ENCODE results near the gene WRNIP1. TPM values are rescaled to one million over a fixed set of nuclear protein-coding genes. Genes with fewer than 3 reads are reported as not detected.

Gene WRNIP1
- total RNA-seq, 1 experiment from 2014 or later, result 51.7 TPM

- intact Hi-C loops (cut with micrococcal nuclease; ENCODE audit: unreplicated experiment), result no loop called here
- CTCF ChIA-PET, result no interaction called here
- no peak overlapping the region for H3K27ac Mint-ChIP-seq (ENCODE audit: unreplicated experiment)
Observed at GRCh38 chr6:2806644-2807043, 41.5 kb downstream of the WRNIP1 start.

GRCh38 chr6:2807342-2808090 is 42.3 kb downstream of the WRNIP1 start:
- intact Hi-C loops (cut with micrococcal nuclease; ENCODE audit: unreplicated experiment), result no loop called here
- H3K27ac Mint-ChIP-seq (ENCODE audit: unreplicated experiment), result no peak overlapping the region
- H3K27me3 Mint-ChIP-seq (ENCODE audit: insufficient read depth, unreplicated experiment), result no peaks in the 10 kb centered on the region
- ChIA-PET CTCF (no interaction called here), POLR2A (no interaction called here)
- no TSS peak for BruUV-seq (replicated peaks)
- no peaks in the 10 kb centered on the region for H3K9me3 Mint-ChIP-seq (ENCODE audit: unreplicated experiment)
- DNase-seq, result no peak
- TF ChIP-seq, protein P1, sequence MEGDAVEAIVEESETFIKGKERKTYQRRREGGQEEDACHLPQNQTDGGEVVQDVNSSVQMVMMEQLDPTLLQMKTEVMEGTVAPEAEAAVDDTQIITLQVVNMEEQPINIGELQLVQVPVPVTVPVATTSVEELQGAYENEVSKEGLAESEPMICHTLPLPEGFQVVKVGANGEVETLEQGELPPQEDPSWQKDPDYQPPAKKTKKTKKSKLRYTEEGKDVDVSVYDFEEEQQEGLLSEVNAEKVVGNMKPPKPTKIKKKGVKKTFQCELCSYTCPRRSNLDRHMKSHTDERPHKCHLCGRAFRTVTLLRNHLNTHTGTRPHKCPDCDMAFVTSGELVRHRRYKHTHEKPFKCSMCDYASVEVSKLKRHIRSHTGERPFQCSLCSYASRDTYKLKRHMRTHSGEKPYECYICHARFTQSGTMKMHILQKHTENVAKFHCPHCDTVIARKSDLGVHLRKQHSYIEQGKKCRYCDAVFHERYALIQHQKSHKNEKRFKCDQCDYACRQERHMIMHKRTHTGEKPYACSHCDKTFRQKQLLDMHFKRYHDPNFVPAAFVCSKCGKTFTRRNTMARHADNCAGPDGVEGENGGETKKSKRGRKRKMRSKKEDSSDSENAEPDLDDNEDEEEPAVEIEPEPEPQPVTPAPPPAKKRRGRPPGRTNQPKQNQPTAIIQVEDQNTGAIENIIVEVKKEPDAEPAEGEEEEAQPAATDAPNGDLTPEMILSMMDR (IDR thresholded peaks at IDR 0.05; ENCODE audit: insufficient read depth in 1 of 2, low read depth in 1 of 2, low read length in 1 of 2, severe bottlenecking in 1 of 2, unreplicated experiment in 1 of 2), result no peak
- peaks cover 5% of the 10 kb centered on the region; the same call in 1 of the 2 replicates for H3K4me1 ChIP-seq
- H3K36me3 Mint-ChIP-seq (ENCODE audit: insufficient read depth, unreplicated experiment), result no peaks in the 10 kb centered on the region
- no peak overlapping the region for H3K4me3 ChIP-seq (ENCODE audit: low read depth, low read length)
- H3K4me3 Mint-ChIP-seq (ENCODE audit: unreplicated experiment), result no peak overlapping the region
- no peaks in the 10 kb centered on the region for H3K9me3 ChIP-seq
- H3K36me3 ChIP-seq (ENCODE audit: control insufficient read depth, insufficient read depth, low read length), result no peaks in the 10 kb centered on the region
- peaks cover 7% of the 10 kb centered on the region for H3K4me1 Mint-ChIP-seq (ENCODE audit: low read depth, unreplicated experiment)
- H3K27me3 ChIP-seq (replicated peaks; ENCODE audit: control insufficient read depth, insufficient read depth, low read length), result no peaks in the 10 kb centered on the region

More at GRCh38 chr6:2806644-2807043, 41.5 kb downstream of the WRNIP1 start:
- TF ChIP-seq, protein P1 (IDR thresholded peaks at IDR 0.05; ENCODE audit: insufficient read depth in 1 of 2, low read depth in 1 of 2, low read length in 1 of 2, severe bottlenecking in 1 of 2, unreplicated experiment in 1 of 2), result no peak
- Mint-ChIP-seq H3K36me3 (ENCODE audit: insufficient read depth, unreplicated experiment) (no peaks in the 10 kb centered on the region), H3K9me3 (ENCODE audit: unreplicated experiment) (no peaks in the 10 kb centered on the region), H3K27me3 (ENCODE audit: insufficient read depth, unreplicated experiment) (no peaks in the 10 kb centered on the region), H3K4me1 (ENCODE audit: low read depth, unreplicated experiment) (peaks cover 7% of the 10 kb centered on the region), H3K4me3 (ENCODE audit: unreplicated experiment) (no peak overlapping the region)
- POLR2A ChIA-PET, result no interaction called here
- Histone ChIP-seq H3K36me3 (ENCODE audit: control insufficient read depth, insufficient read depth, low read length) (no peaks in the 10 kb centered on the region), H3K27me3 (replicated peaks; ENCODE audit: control insufficient read depth, insufficient read depth, low read length) (no peaks in the 10 kb centered on the region), H3K9me3 (no peaks in the 10 kb centered on the region), H3K4me1 (peaks cover 5% of the 10 kb centered on the region; the same call in 1 of the 2 replicates), H3K4me3 (ENCODE audit: low read depth, low read length) (no peak overlapping the region)
- no peak for DNase-seq
- no TSS peak for BruUV-seq (replicated peaks)

- Mint-ChIP-seq H3K4me3 (ENCODE audit: unreplicated experiment) (no peak overlapping the region), H3K9me3 (ENCODE audit: unreplicated experiment) (no peaks in the 10 kb centered on the region), H3K27ac (ENCODE audit: unreplicated experiment) (no peak overlapping the region), H3K36me3 (ENCODE audit: insufficient read depth, unreplicated experiment) (no peaks in the 10 kb centered on the region), H3K27me3 (ENCODE audit: insufficient read depth, unreplicated experiment) (no peaks in the 10 kb centered on the region), H3K4me1 (ENCODE audit: low read depth, unreplicated experiment) (peaks cover 7% of the 10 kb centered on the region)
- CTCF ChIA-PET, result interaction anchor here (1.0 kb wide), 1 partner anchor 144 kb away, joined by 3 read pairs; no protein-coding TSS in a partner anchor
- DNase-seq, result no peak
- Histone ChIP-seq H3K36me3 (ENCODE audit: control insufficient read depth, insufficient read depth, low read length) (no peaks in the 10 kb centered on the region), H3K4me3 (ENCODE audit: low read depth, low read length) (no peak overlapping the region), H3K4me1 (peaks cover 5% of the 10 kb centered on the region; the same call in 1 of the 2 replicates), H3K9me3 (no peaks in the 10 kb centered on the region), H3K27me3 (replicated peaks; ENCODE audit: control insufficient read depth, insufficient read depth, low read length) (no peaks in the 10 kb centered on the region)
- BruUV-seq (replicated peaks), result no TSS peak
- intact Hi-C loops (cut with micrococcal nuclease; ENCODE audit: unreplicated experiment), result no loop called here
- POLR2A ChIA-PET, result no interaction called here
- TF ChIP-seq, protein P1 (IDR thresholded peaks at IDR 0.05; ENCODE audit: insufficient read depth in 1 of 2, low read depth in 1 of 2, low read length in 1 of 2, severe bottlenecking in 1 of 2, unreplicated experiment in 1 of 2), result no peak
Observed at GRCh38 chr6:2809015-2809414, 43.8 kb downstream of the WRNIP1 start.
